ENCODE results near the gene MYMK. TPM values are rescaled to one million over a fixed set of nuclear protein-coding genes. Genes with fewer than 3 reads are reported as not detected.

Gene MYMK
- total and polyA plus RNA-seq, 2 of the 13 experiments (the other 11 are each of a cell fraction or from before 2014, with no cell fraction given): not detected

- H4K20me1 ChIP-seq (ENCODE audit: insufficient read depth, low read length): no peaks in the 10 kb centered on the region
- H3K9me3 ChIP-seq (ENCODE audit: low read length): no peaks in the 10 kb centered on the region
- no TSS peak for BruUV-seq (replicated peaks)
- no peak overlapping the region for H2AFZ ChIP-seq (ENCODE audit: low read length)
- ChIA-PET POLR2A (interaction anchor here (1.9 kb wide), 1 partner anchor 9 kb away, joined by 9 read pairs; the partner anchor contains the start of gene CACFD1), CTCF (ENCODE audit: low intra/inter-chr PET ratio, low total read pairs) (no interaction called here)
- intact Hi-C loops (cut with micrococcal nuclease; ENCODE audit: unreplicated experiment) (no loop called here), in situ Hi-C loops (cut with HindIII; ENCODE audit: extremely low pct_ligation_motif_present, low pct_unique_long_range_greater_than_20kb) (no loop called here)
- no peak for DNase-seq (ENCODE audit: low spot score)
- H3K36me3 ChIP-seq (replicated peaks in 1 of 2; ENCODE audit: control insufficient read depth in 1 of 2, insufficient read depth in 2 of 2, low read length in 2 of 2): peaks cover 9 to 13% of the 10 kb centered on the region in 2 experiments; a peak in 3 of 5 replicates
- no peak overlapping the region for H3K27ac ChIP-seq (ENCODE audit: extremely low read length, insufficient read depth, low read length)
- no peak overlapping the region for H3K4me2 ChIP-seq (ENCODE audit: low read depth, low read length)
- H3K79me2 ChIP-seq (ENCODE audit: insufficient read depth, low read length): no peaks in the 10 kb centered on the region
- ATAC-seq: peak; percentile 5; the same call in 1 of the 3 replicates
- no peaks in the 10 kb centered on the region for H3K27me3 ChIP-seq (ENCODE audit: control insufficient read depth in 1 of 2, insufficient read depth in 2 of 2, low read length in 2 of 2)
- peaks cover 10% of the 10 kb centered on the region; the same call in 1 of the 2 replicates for H3K4me1 ChIP-seq (ENCODE audit: insufficient read depth, low read length)
- TF ChIP-seq ZNF580 (CRISPR knock-in tag; IDR thresholded peaks at IDR 0.05; ENCODE audit: borderline replicate concordance, low read depth): no peak
- TF ChIP-seq AGO2 (optimal IDR thresholded peaks at IDR 0.05; ENCODE audit: low read depth, low read length): peak; percentile 36
- TF ChIP-seq ZNF451 (CRISPR knock-in tag; IDR thresholded peaks at IDR 0.05): no peak
- 0 out of 2 replicates have a peak, but pooled peaks have one; percentile 1 for TF ChIP-seq ZFX (CRISPR knock-in tag; IDR thresholded peaks at IDR 0.05; ENCODE audit: low read depth)
- no peak for TF ChIP-seq PCBP2 (optimal IDR thresholded peaks at IDR 0.05; ENCODE audit: low read depth, low read length, poor library complexity, severe bottlenecking)
- TF ChIP-seq ZBTB49 (CRISPR knock-in tag; IDR thresholded peaks at IDR 0.05; ENCODE audit: borderline replicate concordance): no peak
- no peak for TF ChIP-seq TFDP2 (CRISPR knock-in tag; IDR thresholded peaks at IDR 0.05)
- H3K4me3 ChIP-seq (replicated peaks in 1 of 3; ENCODE audit: insufficient read depth in 1 of 3, low read depth in 2 of 3, low read length in 3 of 3): no peak overlapping the region
- WGBS (ENCODE audit: low lambda C conversion rate): 89% methylated on average over 6 of the region's 11 CpGs
- no peak for FAIRE-seq
- H3K9ac ChIP-seq (ENCODE audit: insufficient read depth, low read depth, low read length): no peak overlapping the region
Measured at GRCh38 chr9:133468374-133468773, 56.4 kb downstream of the MYMK start.
